H1 (cell line): Measurements from ENCODE around the gene DPY19L2. TPM values are rescaled to one million over a fixed set of nuclear protein-coding genes. Genes with fewer than 3 reads are reported as not detected.
"Not testable (repeated sequence)": the region's sequence is repeated elsewhere in the genome, so short reads cannot be mapped to it uniquely, and the experiment has no call there.

Experiments used
- CTCF ChIA-PET: fragments of 300-600 bp; sonication (Branson Sonifier 250); formaldehyde crosslinking; loops from one replicate; lab custom pipeline; 2021; ENCODE audit not compliant: partially characterized antibody; lab: Charles Lee
- POLR2A ChIA-PET: fragments of 300-600 bp; sonication (Branson Sonifier 250); formaldehyde crosslinking; loops from one replicate; lab custom pipeline; 2021; ENCODE audit warnings: inconsistent platforms; ENCODE audit not compliant: partially characterized antibody; lab: Charles Lee
- DNase-seq, 2 experiments: peaks; one replicate each; pipeline versions ENCODE4 v3.0.0 to v3.0.0-alpha.2; 2010 to 2022; ENCODE audit warnings: low spot score in 2 of 2, low read depth in 1 of 2, mixed read lengths in 1 of 2
- FAIRE-seq: peaks from 2 replicates; lab custom pipeline; 2011; peaks lifted over from hg19 to GRCh38; lab: Jason Lieb, UNC
- H2AFZ ChIP-seq: 2 replicates; pipeline ENCODE4 v1.8.1; 2012; ENCODE audit warnings: low read length, inconsistent platforms
- H2AK5ac ChIP-seq: 2 replicates; pipeline ENCODE4 v1.6.1; 2013; ENCODE audit warnings: low read depth, low read length
- H2BK120ac ChIP-seq: replicated peaks from 2 replicates; pipeline ENCODE3; 2013; ENCODE audit warnings: low read depth, low read length, inconsistent platforms
- H2BK12ac ChIP-seq: 2 replicates; pipeline ENCODE4 v1.6.1; 2013; ENCODE audit warnings: low read depth, low read length
- H2BK15ac ChIP-seq: 2 replicates; pipeline ENCODE4 v1.6.1; 2013; ENCODE audit warnings: low read length
- H2BK20ac ChIP-seq: 2 replicates; pipeline ENCODE4 v1.6.1; 2013; ENCODE audit warnings: low read length
- H2BK5ac ChIP-seq: 2 replicates; pipeline ENCODE4 v1.6.1; 2013; ENCODE audit warnings: low read depth, low read length
- H3K14ac ChIP-seq: 2 replicates; pipeline ENCODE4 v1.6.1; 2013; ENCODE audit warnings: inconsistent platforms; ENCODE audit not compliant: insufficient read length
- H3K18ac ChIP-seq: 2 replicates; pipeline ENCODE4 v1.6.1; 2013; ENCODE audit warnings: low read length; ENCODE audit errors: extremely low read depth
- H3K23ac ChIP-seq: 2 replicates; pipeline ENCODE4 v1.6.1; 2013; ENCODE audit warnings: inconsistent platforms; ENCODE audit not compliant: insufficient read length
- H3K23me2 ChIP-seq: 2 replicates; pipeline ENCODE4 v1.6.1; 2013; ENCODE audit warnings: low read depth, low read length
- H3K27ac ChIP-seq: 2 replicates; pipeline ENCODE4 v1.6.1; 2011; ENCODE audit warnings: low read depth, low read length, inconsistent platforms
- H3K27me3 ChIP-seq, 4 experiments: replicated peaks in 1 of 4; 1 replicate in 1 of 4; 2 replicates in 3 of 4; pipeline versions ENCODE4 v1.6.1 to v1.8.1; 2011 to 2013; ENCODE audit warnings: low read length in 3 of 4, mild to moderate bottlenecking in 3 of 4, inconsistent platforms in 2 of 4, mixed read lengths in 2 of 4, moderate library complexity in 1 of 4; ENCODE audit not compliant: control insufficient read depth in 3 of 4, insufficient read depth in 3 of 4; ENCODE audit errors: extremely low read depth in 1 of 4
- H3K36me3 ChIP-seq, 4 experiments: 2 replicates each; pipeline versions ENCODE4 v1.6.1 to v1.8.1; 2011 to 2013; ENCODE audit warnings: mild to moderate bottlenecking in 4 of 4, low read length in 3 of 4, moderate library complexity in 2 of 4, control low read depth in 1 of 4, inconsistent platforms in 1 of 4; ENCODE audit not compliant: insufficient read depth in 4 of 4, control insufficient read depth in 2 of 4
- H3K4ac ChIP-seq: replicated peaks from 2 replicates; pipeline ENCODE3; 2013; ENCODE audit warnings: low read length, low read depth, mixed read lengths, inconsistent platforms; ENCODE audit not compliant: insufficient read length
- H3K4me1 ChIP-seq, 4 experiments: replicated peaks in 1 of 4; 1 replicate in 1 of 4; 2 replicates in 3 of 4; pipeline versions ENCODE4 v1.6.1 to v1.8.1; 2011 to 2013; ENCODE audit warnings: low read length in 3 of 4, inconsistent platforms in 2 of 4, mixed read lengths in 1 of 4; ENCODE audit not compliant: insufficient read depth in 4 of 4, control insufficient read depth in 3 of 4
- H3K4me2 ChIP-seq, 2 experiments: 2 replicates each; pipeline versions ENCODE4 v1.6.1 to v1.8.1; 2011 to 2013; ENCODE audit warnings: low read depth in 2 of 2, low read length in 2 of 2, control low read depth in 1 of 2, inconsistent platforms in 1 of 2, mild to moderate bottlenecking in 1 of 2; ENCODE audit not compliant: insufficient read depth in 1 of 2
- H3K4me3 ChIP-seq, 4 experiments: fragments of 200-600, 300-600 bp in 1 of 4; sonication (generic), shearing (Covaris generic), sonication (Bioruptor Twin) in 1 of 4; 2 replicates each; pipeline versions ENCODE4 v1.5.1 to v1.8.1; 2011 to 2016; ENCODE audit warnings: low read length in 4 of 4, low read depth in 3 of 4, control low read depth in 2 of 4, inconsistent platforms in 2 of 4, mild to moderate bottlenecking in 2 of 4, mixed read lengths in 1 of 4, moderate library complexity in 1 of 4; ENCODE audit not compliant: insufficient read depth in 2 of 4; ENCODE audit errors: extremely low read depth in 1 of 4
- H3K56ac ChIP-seq: replicated peaks from 2 replicates; pipeline ENCODE3; 2013; ENCODE audit warnings: low read depth, mild to moderate bottlenecking, mixed read lengths, low read length, inconsistent platforms; ENCODE audit not compliant: insufficient read length
- H3K79me1 ChIP-seq: 2 replicates; pipeline ENCODE4 v1.6.1; 2013; ENCODE audit warnings: low read depth, low read length, control low read depth
- H3K79me2 ChIP-seq, 2 experiments: 2 replicates each; pipeline versions ENCODE4 v1.6.1 to v1.8.1; 2012 to 2013; ENCODE audit warnings: low read length in 2 of 2, mild to moderate bottlenecking in 2 of 2, inconsistent platforms in 1 of 2; ENCODE audit not compliant: insufficient read depth in 2 of 2, control insufficient read depth in 1 of 2
- H3K9ac ChIP-seq, 4 experiments: replicated peaks in 1 of 4; 1 replicate in 1 of 4; 2 replicates in 3 of 4; pipeline versions ENCODE4 v1.6.1 to v1.8.1; 2011 to 2013; ENCODE audit warnings: low read depth in 3 of 4, low read length in 3 of 4, control low read depth in 2 of 4, mild to moderate bottlenecking in 2 of 4, moderate library complexity in 2 of 4, inconsistent platforms in 1 of 4; ENCODE audit errors: extremely low read depth in 1 of 4
- H3K9me3 ChIP-seq, 2 experiments: 2 replicates each; pipeline versions ENCODE4 v1.6.1 to v1.8.1; 2012 to 2013; ENCODE audit warnings: mild to moderate bottlenecking in 2 of 2, moderate library complexity in 2 of 2, control low read depth in 1 of 2, inconsistent platforms in 1 of 2, low read depth in 1 of 2, low read length in 1 of 2, mixed read lengths in 1 of 2; ENCODE audit not compliant: insufficient read depth in 2 of 2
- H4K20me1 ChIP-seq, 2 experiments: replicated peaks in 1 of 2; 2 replicates each; pipeline versions ENCODE3 to v1.8.1; 2011 to 2013; ENCODE audit warnings: inconsistent platforms in 2 of 2, low read length in 2 of 2, mild to moderate bottlenecking in 1 of 2; ENCODE audit not compliant: insufficient read depth in 2 of 2, control insufficient read depth in 1 of 2
- H4K5ac ChIP-seq: 2 replicates; pipeline ENCODE4 v1.6.1; 2013; ENCODE audit warnings: low read length, low read depth, mixed read lengths, inconsistent platforms; ENCODE audit not compliant: insufficient read length
- H4K8ac ChIP-seq: 2 replicates; pipeline ENCODE4 v1.8.0; 2013; ENCODE audit warnings: mild to moderate bottlenecking, moderate library complexity, low read length, inconsistent platforms; ENCODE audit not compliant: insufficient read depth; ENCODE audit errors: extremely low read depth
- H4K91ac ChIP-seq: replicated peaks from 2 replicates; pipeline ENCODE3; 2013; ENCODE audit warnings: low read length, mixed read lengths, inconsistent platforms; ENCODE audit not compliant: insufficient read length
- WGBS, 2 experiments: shearing (Covaris generic) in 1 of 2; methylation state at CpG; one replicate each; pipeline versions ENCODE4 v1.1.6 to v1.1.7; 2013 to 2015; ENCODE audit warnings: low lambda C conversion rate in 2 of 2, mixed read lengths in 2 of 2, inconsistent platforms in 1 of 2, low coverage in 1 of 2, missing lambda C conversion rate in 1 of 2; ENCODE audit not compliant: insufficient replicate concordance in 2 of 2, insufficient coverage in 1 of 2, insufficient read length in 1 of 2; ENCODE audit errors: extremely low coverage in 1 of 2, missing lambda C conversion rate in 1 of 2; 5-methylcytosine and 5-hydroxymethylcytosine counted together
- polyA plus RNA-seq, 7 experiments: library from polyadenylated mRNA; depleted of rRNA in 3 of 7; stranded (reverse) in 5 of 7; unstranded in 2 of 7; fragments of >200 nt in 5 of 7; fragments of 200-250 nt in 2 of 7; gene quantifications; 1 replicate in 5 of 7; 2 replicates in 1 of 7; 4 replicates in 1 of 7; pipeline versions ENCODE4 v1.2.1 to v1.2.3, GENCODE V29; 2011 to 2013; ENCODE audit warnings: missing spikeins in 2 of 7, mixed read lengths in 2 of 7
- total RNA-seq: library from RNA; stranded (reverse); fragmentation: NEBNext Ultra II Directional; extraction: Animal tissue kit (Norgen Biotek cat#: 25700); gene quantifications from 2 replicates; pipeline ENCODE4 v1.2.1, GENCODE V29; 2021

Gene DPY19L2
- total and polyA plus RNA-seq, 2 of the 8 experiments (the other 6 are each of a cell fraction or from before 2014, with no cell fraction given), result 2.2 to 3.3 TPM

DNA sequence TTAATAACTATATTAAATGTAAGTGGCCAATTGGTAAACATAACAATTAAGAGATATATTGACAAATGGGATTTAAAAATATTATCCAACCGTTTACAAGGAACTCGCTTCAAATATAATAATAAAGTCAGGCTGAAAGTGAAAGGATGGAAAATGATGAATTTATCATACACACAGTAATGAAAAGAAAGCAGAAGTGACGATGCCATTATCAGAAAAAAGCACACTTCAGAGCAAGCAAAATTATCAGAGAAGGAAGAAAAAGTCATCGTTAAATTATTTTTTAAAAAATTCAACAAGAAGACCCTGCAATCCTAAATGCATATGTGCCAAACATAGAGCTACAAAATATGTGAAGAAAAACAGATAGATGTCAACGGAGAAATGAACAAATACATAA is 13.8 kb downstream of the DPY19L2 start:
- H4K8ac ChIP-seq, H3K36me3 ChIP-seq, H4K5ac ChIP-seq, H3K4ac ChIP-seq, H2BK5ac ChIP-seq, FAIRE-seq, H3K9me3 ChIP-seq, H3K14ac ChIP-seq, H3K56ac ChIP-seq, H3K9ac ChIP-seq, H3K79me2 ChIP-seq, H3K27me3 ChIP-seq, H2BK15ac ChIP-seq, H3K23ac ChIP-seq, H4K91ac ChIP-seq, H2BK12ac ChIP-seq, H3K4me2 ChIP-seq, H3K4me3 ChIP-seq, H3K23me2 ChIP-seq, H3K4me1 ChIP-seq, H3K18ac ChIP-seq, H3K79me1 ChIP-seq, CTCF ChIA-PET, DNase-seq, H2AK5ac ChIP-seq, H2AFZ ChIP-seq, H2BK120ac ChIP-seq, H3K27ac ChIP-seq, H4K20me1 ChIP-seq, POLR2A ChIA-PET, H2BK20ac ChIP-seq: not testable (repeated sequence)
- 94% methylated on average over 5 of the region's 5 CpGs; no CpG with 5 or more reads in 1 of the 2 experiments for WGBS, 2 experiments

DNA sequence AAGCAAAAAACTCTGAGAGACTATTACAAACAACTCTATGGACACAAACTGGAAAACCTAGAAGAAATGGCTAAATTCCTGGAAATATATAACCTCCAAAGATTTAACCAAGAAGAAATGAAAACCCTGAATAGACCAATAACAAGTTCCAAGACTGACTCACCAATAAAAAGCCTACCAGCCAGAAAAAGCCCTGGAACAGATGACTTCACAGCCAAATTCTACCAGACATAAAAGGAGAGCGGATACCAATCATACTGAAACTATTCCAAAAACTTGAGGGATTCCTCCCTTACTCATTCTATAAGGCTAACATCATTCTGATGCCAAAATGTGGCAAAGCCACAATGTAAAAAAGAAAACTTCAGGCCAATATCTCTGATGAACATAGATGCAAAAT is 18.8 kb downstream of the DPY19L2 start:
- not testable (repeated sequence) for H2BK5ac ChIP-seq, H3K27ac ChIP-seq

More for the DNA sequence above, 18.8 kb downstream of the DPY19L2 start:
- H4K5ac ChIP-seq, H3K56ac ChIP-seq, DNase-seq, H2BK20ac ChIP-seq, H3K14ac ChIP-seq, FAIRE-seq, H3K36me3 ChIP-seq, H4K91ac ChIP-seq, H2BK12ac ChIP-seq, H2BK120ac ChIP-seq, H3K27me3 ChIP-seq, H3K4ac ChIP-seq, H3K79me1 ChIP-seq, H3K4me3 ChIP-seq, H3K4me1 ChIP-seq, CTCF ChIA-PET, H3K18ac ChIP-seq, H3K23me2 ChIP-seq, H4K8ac ChIP-seq, H3K9ac ChIP-seq, H2AFZ ChIP-seq, H3K9me3 ChIP-seq, H3K23ac ChIP-seq, H4K20me1 ChIP-seq, H2BK15ac ChIP-seq, POLR2A ChIA-PET, H3K79me2 ChIP-seq, H3K4me2 ChIP-seq, H2AK5ac ChIP-seq: not testable (repeated sequence)
- 89% methylated on average over 1 of the region's 1 CpG; no CpG with 5 or more reads in 1 of the 2 experiments for WGBS, 2 experiments
